Measurements from ENCODE around the gene NCR2. TPM values are rescaled to one million over a fixed set of nuclear protein-coding genes. Genes with fewer than 3 reads are reported as not detected.

NCR2 gene
- total RNA-seq, 5 donors from 2014 or later (not counting 1 experiment from before 2014, with no cell fraction given): not detected

GRCh38 chr6:41326092-41326491 lies 9.3 kb upstream of the NCR2 start:
- Histone ChIP-seq H3K4me1 (ENCODE audit: control insufficient read depth in 1 of 2, extremely low read depth in 1 of 2, insufficient read depth in 2 of 2, low read length in 2 of 2) (peaks cover 0 to under 1% of the 10 kb centered on the region in 2 experiments), H3K27ac (ENCODE audit: low read length) (no peak overlapping the region), H3K9me3 (no peaks in the 10 kb centered on the region), H3K4me3 (ENCODE audit: control insufficient read depth in 1 of 2, extremely low read depth in 1 of 2, low read length in 1 of 2) (no peak overlapping the region), H3K36me3 (ENCODE audit: control insufficient read depth in 2 of 2, extremely low read depth in 1 of 2, insufficient read depth in 1 of 2, low read length in 1 of 2) (no peaks in the 10 kb centered on the region), H3K27me3 (replicated peaks in 1 of 2; ENCODE audit: control insufficient read depth in 2 of 2, extremely low read depth in 1 of 2, insufficient read depth in 2 of 2, low read length in 1 of 2) (peaks cover 0 to 10% of the 10 kb centered on the region in 2 experiments)
- Mint-ChIP-seq H3K4me3 (no peak overlapping the region), H3K9me3 (no peaks in the 10 kb centered on the region), H3K27me3 (peaks cover 21 to 22% of the 10 kb centered on the region in 2 donors), H3K4me1 (peaks cover 0 to 2% (median under 1%) of the 10 kb centered on the region in 3 donors), H3K27ac (peak overlapping the region in 1 of 2 donors; percentile 29), H3K36me3 (no peaks in the 10 kb centered on the region)
- ATAC-seq (replicated peaks in 1 of 4): no peak
- 93% methylated on average over 5 of the region's 9 CpGs for WGBS (ENCODE audit: insufficient coverage)
- ChIA-PET POLR2A (no interaction called here), CTCF (interaction anchor here in 1 of 2 donors (0.6 kb wide), 1 partner anchor 49 kb away, joined by 3 read pairs; no protein-coding TSS in a partner anchor)
- DNase-seq: no peak

DNA sequence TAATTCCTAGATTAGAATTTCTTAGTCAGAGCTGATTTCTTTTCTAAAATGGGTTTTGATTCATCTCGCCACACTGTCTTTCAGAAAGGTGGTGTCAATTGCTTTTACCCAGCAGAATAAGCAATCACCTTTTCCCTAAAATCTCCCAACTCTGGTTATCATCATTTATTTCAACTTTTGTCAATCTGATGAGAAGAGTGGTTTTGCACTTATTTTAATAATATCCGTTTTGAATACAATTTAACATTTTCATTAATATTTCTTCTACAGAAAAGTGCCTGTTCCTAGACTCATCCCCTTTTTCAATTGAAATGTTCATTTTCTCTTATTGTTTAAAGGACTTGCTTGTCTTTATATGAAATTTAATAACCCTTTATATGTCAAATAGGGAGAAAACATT lies 8.2 kb upstream of the NCR2 start:
- H3K4me1 Mint-ChIP-seq: peaks cover 11 to 13% (median 11%) of the 10 kb centered on the region in 3 donors

GRCh38 chr6:41331401-41332150 lies 3.8 kb upstream of the NCR2 start:
- WGBS (ENCODE audit: insufficient coverage): 93% methylated on average over 10 of the region's 11 CpGs
- Mint-ChIP-seq H3K9me3 (no peaks in the 10 kb centered on the region), H3K4me3 (peak overlapping the region in 1 of 3 donors; percentile 73), H3K27ac (peak overlapping the region in 1 of 2 donors; percentile 37), H3K4me1 (peaks cover 52 to 55% (median 54%) of the 10 kb centered on the region in 3 donors), H3K27me3 (peaks cover 7 to 9% of the 10 kb centered on the region in 2 donors), H3K36me3 (no peaks in the 10 kb centered on the region)
- DNase-seq (no peak), ATAC-seq (replicated peaks in 1 of 4) (no peak)
- Histone ChIP-seq H3K27ac (ENCODE audit: low read length) (no peak overlapping the region), H3K4me1 (ENCODE audit: control insufficient read depth in 1 of 2, extremely low read depth in 1 of 2, insufficient read depth in 2 of 2, low read length in 2 of 2) (peaks cover 34 to 56% of the 10 kb centered on the region in 2 experiments), H3K4me3 (ENCODE audit: control insufficient read depth in 1 of 2, extremely low read depth in 1 of 2, low read length in 1 of 2) (no peak overlapping the region), H3K9me3 (no peaks in the 10 kb centered on the region), H3K27me3 (replicated peaks in 1 of 2; ENCODE audit: control insufficient read depth in 2 of 2, extremely low read depth in 1 of 2, insufficient read depth in 2 of 2, low read length in 1 of 2) (peaks cover 0 to 7% of the 10 kb centered on the region in 2 experiments), H3K36me3 (ENCODE audit: control insufficient read depth in 2 of 2, extremely low read depth in 1 of 2, insufficient read depth in 1 of 2, low read length in 1 of 2) (no peaks in the 10 kb centered on the region)
- CTCF ChIA-PET: interaction anchor here in 1 of 2 donors (0.9 kb wide), 1 partner anchor 11 kb away, joined by 3 read pairs; no protein-coding TSS in a partner anchor
- POLR2A ChIA-PET: no interaction called here

More for the DNA sequence above, 8.2 kb upstream of the NCR2 start:
- ChIA-PET CTCF (no interaction called here), POLR2A (no interaction called here)
- Mint-ChIP-seq H3K36me3 (no peaks in the 10 kb centered on the region), H3K9me3 (no peaks in the 10 kb centered on the region), H3K27ac (no peak overlapping the region), H3K4me3 (no peak overlapping the region), H3K27me3 (peaks cover 21 to 22% of the 10 kb centered on the region in 2 donors)
- Histone ChIP-seq H3K9me3 (no peaks in the 10 kb centered on the region), H3K27ac (ENCODE audit: low read length) (no peak overlapping the region), H3K36me3 (ENCODE audit: control insufficient read depth in 2 of 2, extremely low read depth in 1 of 2, insufficient read depth in 1 of 2, low read length in 1 of 2) (no peaks in the 10 kb centered on the region), H3K4me1 (ENCODE audit: control insufficient read depth in 1 of 2, extremely low read depth in 1 of 2, insufficient read depth in 2 of 2, low read length in 2 of 2) (peaks cover 7 to 12% of the 10 kb centered on the region in 2 experiments), H3K27me3 (replicated peaks in 1 of 2; ENCODE audit: control insufficient read depth in 2 of 2, extremely low read depth in 1 of 2, insufficient read depth in 2 of 2, low read length in 1 of 2) (peaks cover 0 to 10% of the 10 kb centered on the region in 2 experiments), H3K4me3 (ENCODE audit: control insufficient read depth in 1 of 2, extremely low read depth in 1 of 2, low read length in 1 of 2) (no peak overlapping the region)
- WGBS (ENCODE audit: insufficient coverage): no CpG with 5 or more reads among the region's 2 CpGs
- ATAC-seq (replicated peaks in 1 of 4) (no peak), DNase-seq (no peak)

DNA sequence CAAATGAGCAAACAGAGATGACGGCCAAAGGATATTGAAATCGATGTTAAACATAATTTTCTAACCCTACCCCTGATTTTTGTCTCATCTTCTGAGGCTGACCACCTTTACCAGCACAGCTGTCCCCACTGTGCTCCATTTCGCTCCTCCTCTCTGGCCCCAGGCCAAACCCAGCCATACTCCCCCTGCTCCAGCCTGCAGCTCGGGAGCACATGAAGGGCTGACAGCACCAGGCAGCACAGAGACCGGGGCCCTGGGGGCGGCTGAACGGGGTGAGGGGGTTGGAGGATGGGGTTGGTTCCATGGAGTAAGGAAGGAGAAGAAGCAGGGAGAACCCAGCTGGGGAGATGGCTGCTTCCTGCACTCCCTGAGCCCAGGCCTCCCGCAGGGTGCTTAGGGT lies 3.2 kb upstream of the NCR2 start:
- Histone ChIP-seq H3K4me1 (ENCODE audit: control insufficient read depth in 1 of 2, extremely low read depth in 1 of 2, insufficient read depth in 2 of 2, low read length in 2 of 2) (peaks cover 34 to 57% of the 10 kb centered on the region in 2 experiments), H3K27ac (ENCODE audit: low read length) (peak overlapping the region; percentile 12)
- CTCF ChIA-PET: interaction anchor here (0.7 to 1.0 kb wide), 3 partner anchors 11 to 39 kb away, joined by 3 read pairs; no protein-coding TSS in a partner anchor

GRCh38 chr6:41332842-41333736 lies 2.3 kb upstream of the NCR2 start:
- H3K27ac Mint-ChIP-seq: peak overlapping the region; percentile 70 to 90
- DNase-seq (no peak), ATAC-seq (replicated peaks in 1 of 4) (no peak)
- Histone ChIP-seq H3K36me3 (ENCODE audit: control insufficient read depth in 2 of 2, extremely low read depth in 1 of 2, insufficient read depth in 1 of 2, low read length in 1 of 2) (no peaks in the 10 kb centered on the region), H3K9me3 (no peaks in the 10 kb centered on the region), H3K4me3 (ENCODE audit: control insufficient read depth in 1 of 2, extremely low read depth in 1 of 2, low read length in 1 of 2) (no peak overlapping the region), H3K27ac (ENCODE audit: low read length) (peak overlapping the region; percentile 82), H3K27me3 (replicated peaks in 1 of 2; ENCODE audit: control insufficient read depth in 2 of 2, extremely low read depth in 1 of 2, insufficient read depth in 2 of 2, low read length in 1 of 2) (peaks cover 0 to 7% of the 10 kb centered on the region in 2 experiments), H3K4me1 (ENCODE audit: control insufficient read depth in 1 of 2, extremely low read depth in 1 of 2, insufficient read depth in 2 of 2, low read length in 2 of 2) (peaks cover 34 to 57% of the 10 kb centered on the region in 2 experiments)
- CTCF ChIA-PET: interaction anchor here (0.7 to 3.0 kb wide), 7 partner anchors 12 to 38 kb away, joined by 3 to 14 read pairs (median 3); no protein-coding TSS in a partner anchor
- POLR2A ChIA-PET: interaction anchor here in 1 of 2 donors (0.6 to 0.7 kb wide), 2 partner anchors 56 to 351 kb away, joined by 6 to 8 read pairs; no protein-coding TSS in a partner anchor
- H3K4me1 Mint-ChIP-seq: peaks cover 55 to 58% (median 55%) of the 10 kb centered on the region in 3 donors
- H3K9me3 Mint-ChIP-seq: no peaks in the 10 kb centered on the region
- peaks cover 3 to 5% of the 10 kb centered on the region in 2 donors for H3K27me3 Mint-ChIP-seq
- 58% methylated on average over 2 of the region's 4 CpGs for WGBS (ENCODE audit: insufficient coverage)
- no peaks in the 10 kb centered on the region for H3K36me3 Mint-ChIP-seq
- H3K4me3 Mint-ChIP-seq: peak overlapping the region in 1 of 3 donors; percentile 73

More for the DNA sequence above, 3.2 kb upstream of the NCR2 start:
- POLR2A ChIA-PET: no interaction called here
- Mint-ChIP-seq H3K27me3 (peaks cover 6 to 7% of the 10 kb centered on the region in 2 donors), H3K4me3 (peak overlapping the region in 1 of 3 donors; percentile 73), H3K27ac (peak overlapping the region in 1 of 2 donors; percentile 11), H3K36me3 (no peaks in the 10 kb centered on the region), H3K4me1 (peaks cover 55 to 58% (median 55%) of the 10 kb centered on the region in 3 donors), H3K9me3 (no peaks in the 10 kb centered on the region)
- Histone ChIP-seq H3K9me3 (no peaks in the 10 kb centered on the region), H3K4me3 (ENCODE audit: control insufficient read depth in 1 of 2, extremely low read depth in 1 of 2, low read length in 1 of 2) (no peak overlapping the region), H3K36me3 (ENCODE audit: control insufficient read depth in 2 of 2, extremely low read depth in 1 of 2, insufficient read depth in 1 of 2, low read length in 1 of 2) (no peaks in the 10 kb centered on the region), H3K27me3 (replicated peaks in 1 of 2; ENCODE audit: control insufficient read depth in 2 of 2, extremely low read depth in 1 of 2, insufficient read depth in 2 of 2, low read length in 1 of 2) (peaks cover 0 to 7% of the 10 kb centered on the region in 2 experiments)
- 76% methylated on average over 6 of the region's 8 CpGs for WGBS (ENCODE audit: insufficient coverage)
- ATAC-seq (replicated peaks in 1 of 4) (no peak), DNase-seq (no peak)
